ENCODE results near the gene CTBP2.
A peak's percentile ranks its signal among the peaks of the same experiment; 100 is the strongest.

The CTBP2 gene

GRCh38 chr10:125203186-125203800 is 42.9 kb upstream of the CTBP2 start:
- no peak for DNase-seq (ENCODE audit: extremely low spot score)
- ChIA-PET POLR2A (no interaction called here), CTCF (interaction anchor here (0.7 kb wide), 2 partner anchors 9 to 19 kb away, joined by 3 read pairs; no protein-coding TSS in a partner anchor)
- TF ChIP-seq CTCF (IDR thresholded peaks at IDR 0.05; ENCODE audit: control extremely low read depth, extremely low read depth, low read depth, missing control alignments), result no peak

- no peak for TF ChIP-seq CTCF (IDR thresholded peaks at IDR 0.05; ENCODE audit: control extremely low read depth, extremely low read depth, low read depth, missing control alignments)
- DNase-seq (ENCODE audit: extremely low spot score), result no peak
- POLR2A ChIA-PET, result no interaction called here
- CTCF ChIA-PET, result no interaction called here
These were observed 41.6 kb upstream of the CTBP2 start for GRCh38 chr10:125201791-125202622.

- TF ChIP-seq CTCF (IDR thresholded peaks at IDR 0.05; ENCODE audit: control extremely low read depth, extremely low read depth, low read depth, missing control alignments), result no peak
- POLR2A ChIA-PET, result no interaction called here
- CTCF ChIA-PET, result no interaction called here
- peak; percentile 63 for DNase-seq (ENCODE audit: extremely low spot score)
These were observed 40.8 kb upstream of the CTBP2 start for GRCh38 chr10:125201108-125201524.

- CTCF ChIA-PET, result no interaction called here
- no peak for TF ChIP-seq CTCF (IDR thresholded peaks at IDR 0.05; ENCODE audit: control extremely low read depth, extremely low read depth, low read depth, missing control alignments)
These were observed 40.0 kb upstream of the CTBP2 start for GRCh38 chr10:125200396-125200795.

GRCh38 chr10:125199270-125199669 is 38.9 kb upstream of the CTBP2 start:
- POLR2A ChIA-PET, result no interaction called here
- CTCF ChIA-PET, result interaction anchor here (1.5 kb wide), 1 partner anchor 12 kb away, joined by 3 read pairs; no protein-coding TSS in a partner anchor
- no peak for DNase-seq (ENCODE audit: extremely low spot score)
- no peak for TF ChIP-seq CTCF (IDR thresholded peaks at IDR 0.05; ENCODE audit: control extremely low read depth, extremely low read depth, low read depth, missing control alignments)

More at GRCh38 chr10:125200396-125200795, 40.0 kb upstream of the CTBP2 start:
- no peak for DNase-seq (ENCODE audit: extremely low spot score)
- POLR2A ChIA-PET, result no interaction called here

- ChIA-PET POLR2A (no interaction called here), CTCF (no interaction called here)
- TF ChIP-seq CTCF (IDR thresholded peaks at IDR 0.05; ENCODE audit: control extremely low read depth, extremely low read depth, low read depth, missing control alignments), result no peak
- no peak for DNase-seq (ENCODE audit: extremely low spot score)
These were observed 34.5 kb upstream of the CTBP2 start for GRCh38 chr10:125194814-125195213.

All from GM10248 (cell line).